Measurements from ENCODE around the gene SH3RF1. TPM values are rescaled to one million over a fixed set of nuclear protein-coding genes. Genes with fewer than 3 reads are reported as not detected.

Gene SH3RF1
- total RNA-seq, 1 donor from 2014 or later, result 33.8 TPM

- intact Hi-C loops (cut with DNase I), result no loop called here
- TF ChIP-seq CTCF (IDR thresholded peaks at IDR 0.05), result no peak
Observed at GRCh38 chr4:169147191-169147590, 123.6 kb downstream of the SH3RF1 start.

GRCh38 chr4:169144061-169144600 is 126.6 kb downstream of the SH3RF1 start:
- Histone ChIP-seq H3K9me3 (no peaks in the 10 kb centered on the region), H3K27ac (no peak overlapping the region), H3K36me3 (no peaks in the 10 kb centered on the region), H3K27me3 (no peaks in the 10 kb centered on the region), H3K4me3 (no peak overlapping the region), H3K4me1 (no peaks in the 10 kb centered on the region)
- no peak for TF ChIP-seq CTCF (IDR thresholded peaks at IDR 0.05)
- intact Hi-C loops (cut with DNase I), result no loop called here
- DNase-seq, result no peak
- ATAC-seq, result no peak

More at GRCh38 chr4:169147191-169147590, 123.6 kb downstream of the SH3RF1 start:
- no peak overlapping the region for H3K4me3 ChIP-seq
- no peak for DNase-seq
- no peak overlapping the region for H3K27ac ChIP-seq
- H3K9me3 ChIP-seq, result no peaks in the 10 kb centered on the region
- no peaks in the 10 kb centered on the region for H3K27me3 ChIP-seq
- no peaks in the 10 kb centered on the region for H3K4me1 ChIP-seq
- no peak for ATAC-seq
- no peaks in the 10 kb centered on the region for H3K36me3 ChIP-seq

- no peaks in the 10 kb centered on the region for H3K9me3 ChIP-seq
- DNase-seq, result no peak
- intact Hi-C loops (cut with DNase I), result no loop called here
- H3K27me3 ChIP-seq, result no peaks in the 10 kb centered on the region
- no peak for ATAC-seq
- H3K36me3 ChIP-seq, result no peaks in the 10 kb centered on the region
- TF ChIP-seq CTCF (IDR thresholded peaks at IDR 0.05), result no peak
- H3K4me3 ChIP-seq, result no peak overlapping the region
- no peak overlapping the region for H3K27ac ChIP-seq
- no peaks in the 10 kb centered on the region for H3K4me1 ChIP-seq
Observed at GRCh38 chr4:169143335-169143734, 127.4 kb downstream of the SH3RF1 start.

GRCh38 chr4:169142906-169143305 is 127.8 kb downstream of the SH3RF1 start:
- no peak for ATAC-seq
- Histone ChIP-seq H3K9me3 (no peaks in the 10 kb centered on the region), H3K36me3 (no peaks in the 10 kb centered on the region), H3K27ac (no peak overlapping the region), H3K4me3 (no peak overlapping the region), H3K27me3 (no peaks in the 10 kb centered on the region), H3K4me1 (no peaks in the 10 kb centered on the region)
- no peak for TF ChIP-seq CTCF (IDR thresholded peaks at IDR 0.05)
- intact Hi-C loops (cut with DNase I), result no loop called here
- DNase-seq, result no peak

- Histone ChIP-seq H3K4me3 (no peak overlapping the region), H3K36me3 (no peaks in the 10 kb centered on the region), H3K4me1 (no peaks in the 10 kb centered on the region), H3K27me3 (no peaks in the 10 kb centered on the region), H3K9me3 (no peaks in the 10 kb centered on the region), H3K27ac (no peak overlapping the region)
- TF ChIP-seq CTCF (IDR thresholded peaks at IDR 0.05), result no peak
- ATAC-seq, result no peak
- no peak for DNase-seq
- intact Hi-C loops (cut with DNase I), result no loop called here
Observed at GRCh38 chr4:169142391-169142790, 128.4 kb downstream of the SH3RF1 start.

GRCh38 chr4:169139021-169139420 is 131.7 kb downstream of the SH3RF1 start:
- intact Hi-C loops (cut with DNase I), result no loop called here

More at GRCh38 chr4:169139021-169139420, 131.7 kb downstream of the SH3RF1 start:
- Histone ChIP-seq H3K4me1 (no peaks in the 10 kb centered on the region), H3K27ac (no peak overlapping the region), H3K36me3 (peaks cover 8% of the 10 kb centered on the region), H3K4me3 (no peak overlapping the region), H3K9me3 (no peaks in the 10 kb centered on the region), H3K27me3 (no peaks in the 10 kb centered on the region)
- no peak for DNase-seq
- ATAC-seq, result no peak
- no peak for TF ChIP-seq CTCF (IDR thresholded peaks at IDR 0.05)

All from upper lobe of right lung (tissue), 1 donor.